Lower lobe of right lung (tissue), 2 donors: ENCODE measurements around the gene UPK2. TPM values are rescaled to one million over a fixed set of nuclear protein-coding genes. Genes with fewer than 3 reads are reported as not detected.

Source experiments
- ATAC-seq, 2 donors: fragments of 200-7000 bp; cut with Tn5 transposase; one replicate each; pipeline ENCODE4 v1.9.1; 2020 to 2022; ENCODE audit warnings: mild to moderate bottlenecking in 2 of 2, moderate library complexity in 2 of 2
- DNase-seq: peaks from one replicate; pipeline ENCODE4 v3.0.0-alpha.2; 2020
- H3K27ac ChIP-seq: fragments of 200-600 bp; one replicate; pipeline ENCODE4 v1.8.0; 2022
- H3K27me3 ChIP-seq: fragments of 200-600 bp; one replicate; pipeline ENCODE4 v1.8.0; 2022; ENCODE audit warnings: low read depth
- H3K36me3 ChIP-seq: fragments of 200-600 bp; one replicate; pipeline ENCODE4 v1.8.0; 2022; ENCODE audit warnings: mild to moderate bottlenecking
- H3K4me1 ChIP-seq: fragments of 200-600 bp; one replicate; pipeline ENCODE4 v1.8.0; 2022
- H3K4me3 ChIP-seq: fragments of 200-600 bp; one replicate; pipeline ENCODE4 v1.8.0; 2022; ENCODE audit warnings: mild to moderate bottlenecking
- H3K9me3 ChIP-seq: fragments of 200-600 bp; one replicate; pipeline ENCODE4 v1.8.0; 2022
- CTCF ChIP-seq: fragments of 200-600 bp; IDR thresholded peaks from one replicate; pipeline ENCODE4 v1.8.0; 2022; ENCODE audit warnings: antibody characterized with exemption, mild to moderate bottlenecking
- intact Hi-C: fragments of 100-400 bp; cut with DNase I; formaldehyde crosslinking; loops from one replicate; pipeline ENCODE4 v1.11.0; 2022
- long read RNA-seq: library from polyadenylated mRNA; unstranded; transcript quantifications from one replicate; pipeline ENCODE4 v2.0.0, GENCODE V29; 2021
- total RNA-seq: library from RNA; stranded (reverse); fragmentation: NEBNext Ultra II Directional; extraction: Animal tissue kit (Norgen Biotek cat#: 25700); gene quantifications from one replicate; pipeline ENCODE4 v1.2.1, GENCODE V29; 2021
- donor health status: DM: no; HTN: yes; CAD: no; lungs with severe emphysema.

UPK2 gene
- total RNA-seq = not detected
- long read RNA-seq, partial matches to known transcripts = 0 of 2 reads
- long read RNA-seq, other reads (novel, unspliced or antisense) = 2 of 2 reads

GRCh38 chr11:118956094-118956846, at the start of gene UPK2:
UPK2 (plus strand) TSS chr11:118956298; CDS start chr11:118956351, 53 bp downstream.
- peak; percentile 98 for TF ChIP-seq CTCF
- H3K27ac ChIP-seq = no peak within 1 kb of the TSS
- H3K9me3 ChIP-seq = no peaks in the 10 kb centered on the region
- intact Hi-C loops = no loop called here
- no peaks in the 10 kb centered on the region for H3K4me1 ChIP-seq
- DNase-seq = peak; percentile 92
- H3K36me3 ChIP-seq = no peaks in the 10 kb centered on the region
- no peak within 1 kb of the TSS for H3K4me3 ChIP-seq
- peak; percentile 96 to 98 for ATAC-seq
- H3K27me3 ChIP-seq = peaks cover 5% of the 10 kb centered on the region

- intact Hi-C loops = no loop called here
- H3K27ac ChIP-seq = peak overlapping the region; percentile 34
- peak; percentile 95 for TF ChIP-seq CTCF
- peaks cover 60% of the 10 kb centered on the region for H3K36me3 ChIP-seq
- peaks cover 55% of the 10 kb centered on the region for H3K4me1 ChIP-seq
- DNase-seq (peak; percentile 86), ATAC-seq (peak; percentile 63 to 74)
- H3K9me3 ChIP-seq = no peaks in the 10 kb centered on the region
- H3K4me3 ChIP-seq = no peak overlapping the region
- H3K27me3 ChIP-seq = no peaks in the 10 kb centered on the region
Measured at GRCh38 chr11:118907051-118908042, 48.8 kb upstream of the UPK2 start.

GRCh38 chr11:118908264-118908663, 47.8 kb upstream of the UPK2 start:
- Histone ChIP-seq H3K27ac (no peak overlapping the region), H3K9me3 (no peaks in the 10 kb centered on the region), H3K36me3 (peaks cover 51% of the 10 kb centered on the region), H3K4me1 (peaks cover 64% of the 10 kb centered on the region), H3K27me3 (no peaks in the 10 kb centered on the region), H3K4me3 (no peak overlapping the region)
- no peak for TF ChIP-seq CTCF
- DNase-seq (peak; percentile 39), ATAC-seq (no peak)
- intact Hi-C loops = no loop called here

GRCh38 chr11:118908901-118909618, 47.0 kb upstream of the UPK2 start:
- no peak for TF ChIP-seq CTCF
- H3K4me1 ChIP-seq = peaks cover 72% of the 10 kb centered on the region
- peaks cover 43% of the 10 kb centered on the region for H3K36me3 ChIP-seq
- peak overlapping the region; percentile 53 for H3K4me3 ChIP-seq
- H3K27me3 ChIP-seq = no peaks in the 10 kb centered on the region
- DNase-seq (peak; percentile 75), ATAC-seq (peak; percentile 4 to 26)
- H3K9me3 ChIP-seq = no peaks in the 10 kb centered on the region
- intact Hi-C loops = no loop called here
- peak overlapping the region; percentile 90 for H3K27ac ChIP-seq
